ENCODE results near the gene CPEB3.

- TF ChIP-seq EZH2 (IDR thresholded peaks at IDR 0.05; ENCODE audit: borderline replicate concordance, low read depth, low read length, severe bottlenecking) (no peak), GATA2 (IDR thresholded peaks at IDR 0.05; ENCODE audit: insufficient read depth, insufficient read length, low read depth, low read length) (no peak), CTCF (IDR thresholded peaks at IDR 0.05; ENCODE audit: extremely low read depth in 1 of 2, insufficient read depth in 1 of 2, low read depth in 1 of 2, low read length in 2 of 2) (no peak), POLR2A (IDR thresholded peaks at IDR 0.05; ENCODE audit: low read depth, low read length) (no peak), POLR2AphosphoS5 (IDR thresholded peaks at IDR 0.05; ENCODE audit: insufficient read depth, low read depth, low read length) (no peak), JUN (IDR thresholded peaks at IDR 0.05; ENCODE audit: borderline replicate concordance, insufficient read depth, insufficient read length, low read depth) (no peak), FOS (IDR thresholded peaks at IDR 0.05; ENCODE audit: borderline replicate concordance, insufficient read depth, low read length) (no peak), MAX (IDR thresholded peaks at IDR 0.05; ENCODE audit: insufficient read depth, insufficient read length) (no peak)
Measured at GRCh38 chr10:92218569-92218968, 72.3 kb downstream of the CPEB3 start.

All from endothelial cell of umbilical vein (primary cell).